H9 (cell line): ENCODE data around the gene JAG1. TPM values are rescaled to one million over a fixed set of nuclear protein-coding genes. Genes with fewer than 3 reads are reported as not detected.
"Not testable (repeated sequence)": the region's sequence is repeated elsewhere in the genome, so short reads cannot be mapped to it uniquely, and the experiment has no call there.

ENCODE experiments used
- DNase-seq: peaks from one replicate; pipeline ENCODE4 v3.0.0-alpha.2; 2017
- H2AFZ ChIP-seq: one replicate; pipeline ENCODE4 v1.6.1; 2013; ENCODE audit warnings: mild to moderate bottlenecking, low read length, control low read depth, moderate library complexity
- H2AK5ac ChIP-seq: 2 replicates; pipeline ENCODE4 v1.6.1; 2013; ENCODE audit warnings: low read length, control low read depth, mixed read lengths; ENCODE audit not compliant: insufficient read length
- H2BK120ac ChIP-seq: one replicate; pipeline ENCODE4 v1.6.1; 2013; ENCODE audit warnings: low read depth, mild to moderate bottlenecking, low read length, control low read depth, inconsistent platforms; ENCODE audit not compliant: poor library complexity, severe bottlenecking
- H2BK12ac ChIP-seq: 2 replicates; pipeline ENCODE4 v1.6.1; 2013; ENCODE audit warnings: low read length, control low read depth, mixed read lengths, low read depth; ENCODE audit not compliant: insufficient read length
- H2BK15ac ChIP-seq: 2 replicates; pipeline ENCODE4 v1.6.1; 2013; ENCODE audit warnings: low read depth, low read length, control low read depth
- H2BK20ac ChIP-seq: one replicate; pipeline ENCODE4 v1.6.1; 2013; ENCODE audit warnings: low read depth, mild to moderate bottlenecking, low read length, control low read depth, inconsistent platforms; ENCODE audit not compliant: poor library complexity, severe bottlenecking
- H2BK5ac ChIP-seq: 2 replicates; pipeline ENCODE4 v1.6.1; 2013; ENCODE audit warnings: low read length, control low read depth, mixed read lengths; ENCODE audit not compliant: insufficient read length
- H3K14ac ChIP-seq: 2 replicates; pipeline ENCODE4 v1.6.1; 2013; ENCODE audit warnings: low read length, control low read depth; ENCODE audit not compliant: insufficient read depth
- H3K18ac ChIP-seq: 2 replicates; pipeline ENCODE4 v1.6.1; 2013; ENCODE audit warnings: low read depth, mild to moderate bottlenecking, mixed read lengths, low read length, control low read depth; ENCODE audit not compliant: insufficient read length
- H3K23ac ChIP-seq: 2 replicates; pipeline ENCODE4 v1.6.1; 2013; ENCODE audit warnings: low read length, control low read depth, mixed read lengths, low read depth; ENCODE audit not compliant: insufficient read length
- H3K23me2 ChIP-seq: 2 replicates; pipeline ENCODE4 v1.6.1; 2013; ENCODE audit warnings: low read depth, mild to moderate bottlenecking, mixed read lengths, low read length, control low read depth; ENCODE audit not compliant: insufficient read length, poor library complexity, severe bottlenecking
- H3K27ac ChIP-seq: 2 replicates; pipeline ENCODE4 v1.5.1; 2013; ENCODE audit warnings: low read length, control low read depth, mixed read lengths, low read depth; ENCODE audit not compliant: insufficient read length
- H3K27me3 ChIP-seq: 2 replicates; pipeline ENCODE4 v1.6.1; 2013; ENCODE audit warnings: low read length, control low read depth, inconsistent platforms; ENCODE audit not compliant: insufficient read depth
- H3K4ac ChIP-seq: 2 replicates; pipeline ENCODE4 v1.6.1; 2013; ENCODE audit warnings: low read depth, mild to moderate bottlenecking, control low read depth, inconsistent platforms, low read length, moderate library complexity
- H3K4me1 ChIP-seq: 2 replicates; pipeline ENCODE4 v1.6.1; 2013; ENCODE audit warnings: low read length, control low read depth, inconsistent platforms; ENCODE audit not compliant: insufficient read depth
- H3K4me2 ChIP-seq: 2 replicates; pipeline ENCODE4 v1.6.1; 2013; ENCODE audit warnings: low read length, control low read depth, mixed read lengths; ENCODE audit not compliant: insufficient read length, insufficient read depth
- H3K56ac ChIP-seq: 2 replicates; pipeline ENCODE4 v1.6.1; 2013; ENCODE audit warnings: low read depth, mild to moderate bottlenecking, mixed read lengths, low read length, control low read depth; ENCODE audit not compliant: insufficient read length
- H3K79me1 ChIP-seq: 2 replicates; pipeline ENCODE4 v1.6.1; 2013; ENCODE audit warnings: low read depth, mild to moderate bottlenecking, moderate library complexity, low read length, control low read depth, inconsistent platforms; ENCODE audit not compliant: insufficient read depth, poor library complexity, severe bottlenecking
- H3K79me2 ChIP-seq: 2 replicates; pipeline ENCODE4 v1.6.1; 2013; ENCODE audit warnings: low read length, control low read depth, inconsistent platforms; ENCODE audit not compliant: insufficient read depth
- H3K9ac ChIP-seq: 2 replicates; pipeline ENCODE4 v1.6.1; 2013; ENCODE audit warnings: low read length, control low read depth, mixed read lengths; ENCODE audit not compliant: insufficient read length; ENCODE audit errors: extremely low read depth
- H3K9me3 ChIP-seq: one replicate; pipeline ENCODE4 v1.6.1; 2013; ENCODE audit warnings: low read depth, low read length, inconsistent platforms; ENCODE audit not compliant: control insufficient read depth
- H3T11ph ChIP-seq: one replicate; pipeline ENCODE4 v1.6.1; 2013; ENCODE audit warnings: mild to moderate bottlenecking, low read length, control low read depth, inconsistent platforms
- H4K20me1 ChIP-seq: one replicate; pipeline ENCODE4 v1.6.1; 2013; ENCODE audit not compliant: control insufficient read depth, insufficient read length, insufficient read depth
- H4K5ac ChIP-seq: 2 replicates; pipeline ENCODE4 v1.6.1; 2013; ENCODE audit warnings: low read depth, mild to moderate bottlenecking, mixed read lengths, low read length, control low read depth; ENCODE audit not compliant: insufficient read length
- H4K8ac ChIP-seq: replicated peaks from 2 replicates; pipeline ENCODE4 v1.6.1; 2013; ENCODE audit warnings: low read length, control low read depth, mixed read lengths, low read depth; ENCODE audit not compliant: insufficient read length
- H4K91ac ChIP-seq: 2 replicates; pipeline ENCODE4 v1.6.1; 2013; ENCODE audit warnings: low read depth, mild to moderate bottlenecking, moderate library complexity, mixed read lengths, low read length, control low read depth; ENCODE audit not compliant: insufficient read length
- H3K27ac Mint-ChIP-seq, 3 experiments: 2 replicates in 2 of 3; 3 replicates in 1 of 3; pipeline ENCODE4 v1.8.0; 2020 to 2021; ENCODE audit warnings: mixed read lengths in 3 of 3, mild to moderate bottlenecking in 1 of 3, moderate library complexity in 1 of 3
- H3K27me3 Mint-ChIP-seq: 2 replicates; pipeline ENCODE4 v1.8.0; 2021; ENCODE audit warnings: low read depth, mild to moderate bottlenecking, moderate library complexity, mixed read lengths
- H3K36me3 Mint-ChIP-seq, 3 experiments: 2 replicates in 2 of 3; 3 replicates in 1 of 3; pipeline ENCODE4 v1.8.0; 2020 to 2021; ENCODE audit warnings: low read depth in 3 of 3, mixed read lengths in 3 of 3; ENCODE audit not compliant: insufficient read depth in 1 of 3
- H3K4me1 Mint-ChIP-seq, 2 experiments: 2 replicates each; pipeline ENCODE4 v1.8.0; 2020; ENCODE audit warnings: mixed read lengths in 2 of 2
- H3K4me3 Mint-ChIP-seq, 2 experiments: 2 replicates in 1 of 2; 3 replicates in 1 of 2; pipeline ENCODE4 v1.8.0; 2020 to 2021; ENCODE audit warnings: mild to moderate bottlenecking in 2 of 2, mixed read lengths in 2 of 2, moderate library complexity in 1 of 2
- H3K9me3 Mint-ChIP-seq, 2 experiments: 2 replicates in 1 of 2; 3 replicates in 1 of 2; pipeline ENCODE4 v1.8.0; 2020; ENCODE audit warnings: mild to moderate bottlenecking in 2 of 2, mixed read lengths in 2 of 2, moderate library complexity in 1 of 2
- CTCF ChIP-seq: fragments of 200-600 bp; sonication (generic); conservative IDR thresholded peaks from 3 replicates; pipeline ENCODE4 v1.8.0; 2021; ENCODE audit warnings: antibody characterized with exemption, mild to moderate bottlenecking
- WGBS: extraction: QIAGEN DNeasy Blood & Tissue Kit; methylation state at CpG from one replicate; pipeline ENCODE4 v1.1.7; 2013; ENCODE audit warnings: missing lambda C conversion rate, low lambda C conversion rate, mixed read lengths; ENCODE audit not compliant: insufficient read length; ENCODE audit errors: extremely low coverage; 5-methylcytosine and 5-hydroxymethylcytosine counted together
- total RNA-seq: library from RNA; stranded (reverse); gene quantifications from 2 replicates; pipeline ENCODE4 v1.2.1, GENCODE V29; 2021

JAG1 gene
- total RNA-seq, 1 experiment from 2014 or later: 58.1 TPM

GRCh38 chr20:10613911-10614310 is 59.9 kb downstream of the JAG1 start:
- no peak overlapping the region for H4K5ac ChIP-seq
- no peaks in the 10 kb centered on the region for H3K23me2 ChIP-seq
- H3K14ac ChIP-seq: no peak overlapping the region; the same call in 1 of the 2 replicates
- no peak overlapping the region for H2BK15ac ChIP-seq
- H4K20me1 ChIP-seq: no peaks in the 10 kb centered on the region
- H3K79me2 ChIP-seq: no peaks in the 10 kb centered on the region
- H3K23ac ChIP-seq: no peak overlapping the region
- no peak overlapping the region for H3K4me2 ChIP-seq
- no peak overlapping the region for H3T11ph ChIP-seq
- no peak overlapping the region for H4K8ac ChIP-seq
- peaks cover 2% of the 10 kb centered on the region; the same call in 1 of the 2 replicates for H3K4me1 ChIP-seq
- H4K91ac ChIP-seq: no peak overlapping the region
- H3K4me3 Mint-ChIP-seq: no peak overlapping the region
- no peak overlapping the region for H3K18ac ChIP-seq
- TF ChIP-seq CTCF: no peak
- no peak overlapping the region for H2BK5ac ChIP-seq
- no peaks in the 10 kb centered on the region for H3K9me3 ChIP-seq
- WGBS: no CpG with 5 or more reads among the region's 18 CpGs
- H2BK120ac ChIP-seq: no peak overlapping the region
- no peak overlapping the region for H2AFZ ChIP-seq
- no peak overlapping the region; a peak in 1 of 7 replicates for H3K27ac Mint-ChIP-seq
- no peak overlapping the region for H3K4ac ChIP-seq
- no peaks in the 10 kb centered on the region for H3K79me1 ChIP-seq
- no peak overlapping the region for H2BK20ac ChIP-seq
- no peak overlapping the region for H3K56ac ChIP-seq
- no peaks in the 10 kb centered on the region for H3K9me3 Mint-ChIP-seq
- H3K27me3 ChIP-seq: no peaks in the 10 kb centered on the region
- peaks cover 2% of the 10 kb centered on the region; the same call in 1 of the 2 replicates for H3K27me3 Mint-ChIP-seq
- H3K4me1 Mint-ChIP-seq: peaks cover 21 to 22% of the 10 kb centered on the region in 2 experiments
- DNase-seq: no peak
- no peak overlapping the region for H3K27ac ChIP-seq
- H2BK12ac ChIP-seq: no peak overlapping the region
- no peak overlapping the region for H3K9ac ChIP-seq
- no peak overlapping the region for H2AK5ac ChIP-seq
- H3K36me3 Mint-ChIP-seq: peaks cover 4 to 9% (median 5%) of the 10 kb centered on the region in 3 experiments; a peak in 5 of 7 replicates

- not testable (repeated sequence) for H3T11ph ChIP-seq, H3K79me2 ChIP-seq, H3K79me1 ChIP-seq, H3K18ac ChIP-seq, H3K23ac ChIP-seq, H2AK5ac ChIP-seq, H3K27me3 ChIP-seq, H3K9me3 Mint-ChIP-seq, H3K9ac ChIP-seq, H2BK12ac ChIP-seq, H4K8ac ChIP-seq, H3K9me3 ChIP-seq, H3K4me2 ChIP-seq, H3K4me1 ChIP-seq, H2BK5ac ChIP-seq, H2BK120ac ChIP-seq, H3K27me3 Mint-ChIP-seq, H3K14ac ChIP-seq, H3K4me3 Mint-ChIP-seq, H4K91ac ChIP-seq, H3K27ac ChIP-seq, H4K20me1 ChIP-seq, H3K4ac ChIP-seq, H2BK20ac ChIP-seq, DNase-seq, H2AFZ ChIP-seq, H2BK15ac ChIP-seq, H3K23me2 ChIP-seq, H3K27ac Mint-ChIP-seq, H3K56ac ChIP-seq, H4K5ac ChIP-seq
- Mint-ChIP-seq H3K36me3 (peaks cover 4 to 12% (median 5%) of the 10 kb centered on the region in 3 experiments; a peak in 5 of 7 replicates), H3K4me1 (peaks cover 16 to 18% of the 10 kb centered on the region in 2 experiments)
- no CpG with 5 or more reads among the region's 5 CpGs for WGBS
Measured at GRCh38 chr20:10613426-10613825, 60.4 kb downstream of the JAG1 start.
